ENCODE measurements around the gene MAPK7. TPM values are rescaled to one million over a fixed set of nuclear protein-coding genes. Genes with fewer than 3 reads are reported as not detected.

MAPK7 gene
- total and polyA plus RNA-seq, 9 of the 15 experiments (the other 6 are each of a cell fraction or from before 2014, with no cell fraction given) = 0.46 to 7.5 (median 2.5) TPM

DNA sequence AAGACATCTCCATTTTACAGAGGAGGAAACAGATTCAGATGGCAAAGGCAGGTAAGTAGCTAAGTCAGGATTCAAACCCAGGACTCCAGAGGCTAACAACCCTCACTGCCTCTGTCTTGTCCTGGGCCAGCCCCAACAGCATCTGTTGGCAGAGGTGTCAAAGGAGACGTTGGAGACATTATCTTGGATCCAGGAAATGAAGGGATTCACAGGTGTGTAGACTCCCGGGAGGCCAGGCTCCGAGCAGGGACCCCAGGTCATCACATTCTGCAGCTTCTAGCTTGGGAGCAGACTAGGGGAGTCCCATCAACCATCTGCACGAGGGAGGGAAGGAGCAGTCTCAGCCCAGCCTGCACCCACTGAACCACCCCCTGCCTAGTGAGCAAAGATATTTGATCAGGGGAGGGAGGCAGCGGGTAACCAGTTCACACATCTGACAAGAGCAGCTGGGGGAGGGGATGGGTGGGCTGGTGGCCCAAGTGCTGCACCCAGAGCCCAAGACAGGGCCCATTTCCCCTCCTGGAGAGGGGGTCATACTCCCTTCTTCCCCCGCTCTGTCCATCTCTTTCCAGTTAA lies 14.8 kb upstream of the MAPK7 start (continued):
- no peak for TF ChIP-seq RNF219 (CRISPR knock-in tag; IDR thresholded peaks at IDR 0.05)

- no peaks in the 10 kb centered on the region for H3K36me3 ChIP-seq (ENCODE audit: control insufficient read depth, insufficient read depth, low read length)
- no peak overlapping the region for H2AFZ ChIP-seq (ENCODE audit: low read depth, low read length)
- in situ Hi-C loops (cut with MboI) (loop anchor here (5.0 to 10.0 kb wide), 2 partner anchors 82 to 400 kb away; no protein-coding TSS in a partner anchor), intact Hi-C loops (cut with micrococcal nuclease) (no loop called here)
- WGBS (ENCODE audit: insufficient coverage, low coverage, missing lambda C conversion rate) = 35% methylated on average over 7 of the region's 14 CpGs
- no peak overlapping the region for H3K4me2 ChIP-seq (ENCODE audit: insufficient read depth, low read length)
- ChIA-PET CTCF (ENCODE audit: low intra/inter-chr PET ratio) (interaction anchor here (1.1 kb wide), 1 partner anchor 82 kb away, joined by 4 read pairs; no protein-coding TSS in a partner anchor), POLR2A (interaction anchor here (1.0 to 2.4 kb wide), 3 partner anchors 9 to 13 kb away, joined by 3 to 9 read pairs (median 5); partner anchors contain the start of gene MAPK7)
- H3K9me3 ChIP-seq (replicated peaks; ENCODE audit: control insufficient read depth, insufficient read depth, low read depth, low read length) = no peaks in the 10 kb centered on the region
- TF ChIP-seq MAX (CRISPR knock-in tag; IDR thresholded peaks at IDR 0.05) (no peak), NCOA2 (IDR thresholded peaks at IDR 0.05; ENCODE audit: partially characterized antibody in 2 of 2) (no peak), U2AF1 (optimal IDR thresholded peaks at IDR 0.05; ENCODE audit: low read depth, low read length) (no peak), ZNF174 (CRISPR knock-in tag; IDR thresholded peaks at IDR 0.05) (no peak)
- no peaks in the 10 kb centered on the region for H3K27me3 ChIP-seq (ENCODE audit: control insufficient read depth in 2 of 2, insufficient read depth in 2 of 2, low read length in 2 of 2)
- no peaks in the 10 kb centered on the region for H4K20me1 ChIP-seq (replicated peaks; ENCODE audit: control insufficient read depth, insufficient read depth, low read length)
- H3K4me3 ChIP-seq = no peak overlapping the region
- no TSS peak for BruUV-seq (replicated peaks)
- no peak overlapping the region for H3K27ac ChIP-seq (ENCODE audit: extremely low read depth, low read depth, low read length)
- H3K4me1 ChIP-seq (replicated peaks in 1 of 2; ENCODE audit: control insufficient read depth in 2 of 2, insufficient read depth in 2 of 2, low read length in 2 of 2) = peaks cover 6 to 24% of the 10 kb centered on the region in 2 experiments; a peak in 4 of 5 replicates
- no peak for ATAC-seq
- H3K79me2 ChIP-seq (ENCODE audit: control insufficient read depth, insufficient read depth, low read length) = peaks cover 9% of the 10 kb centered on the region; the same call in 2 of the 3 replicates
- no peak for FAIRE-seq
- 0 out of 4 replicates have a peak overlapping the region, but pooled peaks of 1 of the 2 experiments have one; percentile 17 for H3K9ac ChIP-seq (ENCODE audit: insufficient read depth in 1 of 2, low read depth in 2 of 2, low read length in 2 of 2)
- no peak for DNase-seq (ENCODE audit: extremely low read depth in 1 of 4, low spot score in 3 of 4)
- H3K9me1 ChIP-seq (ENCODE audit: control insufficient read depth, insufficient read depth, low read length) = no peaks in the 10 kb centered on the region
These were observed 13.4 kb upstream of the MAPK7 start for GRCh38 chr17:19364699-19365498.

Data from K562 (cell line).